Activated CD8-positive, alpha-beta T cell treated with anti-CD3 and anti-CD28 coated beads, Interleukin-2, amount 10 ng/mL, durations not matched to agents 7 days and 5 days (primary cell): ENCODE measurements around the gene ADAMTSL3. TPM values are rescaled to one million over a fixed set of nuclear protein-coding genes. Genes with fewer than 3 reads are reported as not detected.

Experiments used
- ATAC-seq: fragments of 150-1000 bp; cut with Tn5 transposase; one replicate; pipeline ENCODE4 v1.10.0; 2021; ENCODE audit warnings: moderate library complexity
- CTCF ChIA-PET: fragments of 350-600 bp; sonication (Branson Sonifier 250); formaldehyde crosslinking; loops from one replicate; lab custom pipeline; 2021; ENCODE audit warnings: antibody characterized with exemption; lab: Charles Lee
- POLR2A ChIA-PET: fragments of 350-600 bp; sonication (Branson Sonifier 250); formaldehyde crosslinking; loops from one replicate; lab custom pipeline; 2021; ENCODE audit warnings: antibody characterized with exemption; lab: Charles Lee
- DNase-seq: peaks from one replicate; pipeline ENCODE4 v3.0.0-alpha.2; 2020
- H3K27ac Mint-ChIP-seq: one replicate; pipeline ENCODE4 v1.8.0; 2021; ENCODE audit warnings: mild to moderate bottlenecking, mixed read lengths
- H3K27me3 Mint-ChIP-seq: one replicate; pipeline ENCODE4 v1.8.0; 2021; ENCODE audit warnings: low read depth, mixed read lengths
- H3K36me3 Mint-ChIP-seq: one replicate; pipeline ENCODE4 v1.8.0; 2021; ENCODE audit warnings: low read depth, mixed read lengths
- H3K4me1 Mint-ChIP-seq: one replicate; pipeline ENCODE4 v1.8.0; 2021; ENCODE audit warnings: low read depth, mixed read lengths
- H3K4me3 Mint-ChIP-seq: one replicate; pipeline ENCODE4 v1.8.0; 2021; ENCODE audit warnings: mild to moderate bottlenecking, mixed read lengths
- H3K9me3 Mint-ChIP-seq: one replicate; pipeline ENCODE4 v1.8.0; 2022; ENCODE audit warnings: mixed read lengths; ENCODE audit not compliant: insufficient read depth
- total RNA-seq, 2 experiments: library from RNA; stranded (reverse); gene quantifications; one replicate each; pipeline ENCODE4 v1.2.3, GENCODE V29; 2021

The ADAMTSL3 gene
- total RNA-seq, 2 experiments from 2014 or later = not detected

- Mint-ChIP-seq H3K36me3 (no peaks in the 10 kb centered on the region), H3K4me1 (no peaks in the 10 kb centered on the region), H3K27ac (no peak overlapping the region), H3K9me3 (no peaks in the 10 kb centered on the region), H3K27me3 (no peaks in the 10 kb centered on the region), H3K4me3 (no peak overlapping the region)
- ChIA-PET POLR2A (no interaction called here), CTCF (no interaction called here)
- ATAC-seq = no peak
- DNase-seq = no peak
These were observed 347.7 kb downstream of the ADAMTSL3 start for GRCh38 chr15:84001655-84002054.

- no peaks in the 10 kb centered on the region for H3K27me3 Mint-ChIP-seq
- no peak for ATAC-seq
- CTCF ChIA-PET = no interaction called here
- H3K4me3 Mint-ChIP-seq = no peak overlapping the region
- H3K36me3 Mint-ChIP-seq = no peaks in the 10 kb centered on the region
- no peaks in the 10 kb centered on the region for H3K4me1 Mint-ChIP-seq
- POLR2A ChIA-PET = no interaction called here
- no peak overlapping the region for H3K27ac Mint-ChIP-seq
- no peak for DNase-seq
- H3K9me3 Mint-ChIP-seq = no peaks in the 10 kb centered on the region
These were observed 350.0 kb downstream of the ADAMTSL3 start for GRCh38 chr15:84003791-84004503.

GRCh38 chr15:84006421-84006820, 352.5 kb downstream of the ADAMTSL3 start:
- Mint-ChIP-seq H3K9me3 (no peaks in the 10 kb centered on the region), H3K4me1 (no peaks in the 10 kb centered on the region), H3K4me3 (no peak overlapping the region), H3K36me3 (no peaks in the 10 kb centered on the region), H3K27me3 (no peaks in the 10 kb centered on the region), H3K27ac (no peak overlapping the region)
- no peak for ATAC-seq
- ChIA-PET CTCF (no interaction called here), POLR2A (no interaction called here)
- no peak for DNase-seq

GRCh38 chr15:84009616-84010015, 355.7 kb downstream of the ADAMTSL3 start:
- H3K9me3 Mint-ChIP-seq = no peaks in the 10 kb centered on the region
- DNase-seq (no peak), ATAC-seq (no peak)
- H3K27ac Mint-ChIP-seq = no peak overlapping the region
- no peak overlapping the region for H3K4me3 Mint-ChIP-seq
- H3K27me3 Mint-ChIP-seq = no peaks in the 10 kb centered on the region
- H3K36me3 Mint-ChIP-seq = no peaks in the 10 kb centered on the region
- H3K4me1 Mint-ChIP-seq = no peaks in the 10 kb centered on the region
- ChIA-PET CTCF (no interaction called here), POLR2A (no interaction called here)

GRCh38 chr15:84010246-84010645, 356.3 kb downstream of the ADAMTSL3 start:
- ChIA-PET CTCF (no interaction called here), POLR2A (no interaction called here)
- Mint-ChIP-seq H3K27ac (no peak overlapping the region), H3K36me3 (no peaks in the 10 kb centered on the region), H3K9me3 (no peaks in the 10 kb centered on the region), H3K4me1 (no peaks in the 10 kb centered on the region), H3K4me3 (no peak overlapping the region), H3K27me3 (no peaks in the 10 kb centered on the region)
- ATAC-seq = no peak
- DNase-seq = no peak

- POLR2A ChIA-PET = no interaction called here
These were observed 362.4 kb downstream of the ADAMTSL3 start for GRCh38 chr15:84016371-84016770.

GRCh38 chr15:84022516-84022915, 368.6 kb downstream of the ADAMTSL3 start:
- no peaks in the 10 kb centered on the region for H3K4me1 Mint-ChIP-seq
- POLR2A ChIA-PET = no interaction called here

More at GRCh38 chr15:84016371-84016770, 362.4 kb downstream of the ADAMTSL3 start:
- H3K9me3 Mint-ChIP-seq = no peaks in the 10 kb centered on the region
- ATAC-seq (no peak), DNase-seq (no peak)
- no peak overlapping the region for H3K4me3 Mint-ChIP-seq
- no peak overlapping the region for H3K27ac Mint-ChIP-seq
- CTCF ChIA-PET = interaction anchor here (1.0 to 1.9 kb wide), 3 partner anchors 8 to 19 kb away, joined by 3 to 5 read pairs (median 3); no protein-coding TSS in a partner anchor
- H3K36me3 Mint-ChIP-seq = no peaks in the 10 kb centered on the region
- no peaks in the 10 kb centered on the region for H3K4me1 Mint-ChIP-seq
- no peaks in the 10 kb centered on the region for H3K27me3 Mint-ChIP-seq

GRCh38 chr15:84023636-84024035, 369.7 kb downstream of the ADAMTSL3 start:
- no peaks in the 10 kb centered on the region for H3K36me3 Mint-ChIP-seq
- ChIA-PET CTCF (no interaction called here), POLR2A (interaction anchor here (0.6 kb wide), 1 partner anchor 145 kb away, joined by 3 read pairs; no protein-coding TSS in a partner anchor)
- no peak for ATAC-seq
- peaks cover 2% of the 10 kb centered on the region for H3K27me3 Mint-ChIP-seq
- peak; percentile 27 for DNase-seq
- no peak overlapping the region for H3K27ac Mint-ChIP-seq
- H3K4me3 Mint-ChIP-seq = no peak overlapping the region
- no peaks in the 10 kb centered on the region for H3K4me1 Mint-ChIP-seq
- H3K9me3 Mint-ChIP-seq = no peaks in the 10 kb centered on the region

More at GRCh38 chr15:84022516-84022915, 368.6 kb downstream of the ADAMTSL3 start:
- no peaks in the 10 kb centered on the region for H3K9me3 Mint-ChIP-seq
- DNase-seq = no peak
- no peaks in the 10 kb centered on the region for H3K36me3 Mint-ChIP-seq
- H3K27me3 Mint-ChIP-seq = peaks cover 2% of the 10 kb centered on the region
- H3K4me3 Mint-ChIP-seq = no peak overlapping the region
- CTCF ChIA-PET = no interaction called here
- no peak for ATAC-seq
- no peak overlapping the region for H3K27ac Mint-ChIP-seq

- no peak overlapping the region for H3K4me3 Mint-ChIP-seq
- peaks cover 2% of the 10 kb centered on the region for H3K27me3 Mint-ChIP-seq
- ChIA-PET CTCF (no interaction called here), POLR2A (interaction anchor here (0.6 kb wide), 1 partner anchor 96 kb away, joined by 3 read pairs; no protein-coding TSS in a partner anchor)
- ATAC-seq (no peak), DNase-seq (no peak)
- H3K36me3 Mint-ChIP-seq = no peaks in the 10 kb centered on the region
- peaks cover 3% of the 10 kb centered on the region for H3K9me3 Mint-ChIP-seq
- no peak overlapping the region for H3K27ac Mint-ChIP-seq
- no peaks in the 10 kb centered on the region for H3K4me1 Mint-ChIP-seq
These were observed 380.1 kb downstream of the ADAMTSL3 start for GRCh38 chr15:84033793-84034553.

GRCh38 chr15:84034578-84035398, 380.9 kb downstream of the ADAMTSL3 start:
- CTCF ChIA-PET = interaction anchor here (1.0 to 1.6 kb wide), 2 partner anchors 17 to 314 kb away, joined by 3 to 5 read pairs; no protein-coding TSS in a partner anchor

GRCh38 chr15:84035399-84035766, 381.5 kb downstream of the ADAMTSL3 start:
- H3K4me1 Mint-ChIP-seq = no peaks in the 10 kb centered on the region
- no peak for ATAC-seq

More at GRCh38 chr15:84034578-84035398, 380.9 kb downstream of the ADAMTSL3 start:
- Mint-ChIP-seq H3K27me3 (peaks cover 2% of the 10 kb centered on the region), H3K9me3 (no peaks in the 10 kb centered on the region), H3K4me3 (no peak overlapping the region), H3K27ac (no peak overlapping the region), H3K36me3 (no peaks in the 10 kb centered on the region), H3K4me1 (no peaks in the 10 kb centered on the region)
- DNase-seq (no peak), ATAC-seq (no peak)
- POLR2A ChIA-PET = interaction anchor here (0.6 kb wide), 1 partner anchor 95 kb away, joined by 3 read pairs; no protein-coding TSS in a partner anchor

More at GRCh38 chr15:84035399-84035766, 381.5 kb downstream of the ADAMTSL3 start:
- Mint-ChIP-seq H3K27me3 (peaks cover 2% of the 10 kb centered on the region), H3K4me3 (no peak overlapping the region), H3K27ac (no peak overlapping the region), H3K36me3 (no peaks in the 10 kb centered on the region), H3K9me3 (no peaks in the 10 kb centered on the region)
- ChIA-PET POLR2A (no interaction called here), CTCF (interaction anchor here (1.0 to 1.6 kb wide), 2 partner anchors 18 to 315 kb away, joined by 3 to 5 read pairs; no protein-coding TSS in a partner anchor)
- DNase-seq = no peak
